Prostate gland (tissue), 2 donors: ENCODE results near the gene CTIF. TPM values are rescaled to one million over a fixed set of nuclear protein-coding genes. Genes with fewer than 3 reads are reported as not detected.

ENCODE experiments used
- DNase-seq: peaks from one replicate; pipeline ENCODE4 v3.0.0-alpha.2; 2019; ENCODE audit warnings: low spot score
- H3K27ac ChIP-seq, 2 donors: fragments of 200-600 bp; sonication (generic); 2 replicates each; pipeline ENCODE4 v1.5.1; 2017 to 2019
- H3K27me3 ChIP-seq: fragments of 200-600 bp; sonication (generic); replicated peaks from 2 replicates; pipeline ENCODE4 v1.5.1; 2019; ENCODE audit not compliant: insufficient read depth
- H3K36me3 ChIP-seq, 2 donors: fragments of 200-600 bp; sonication (generic); 1 replicate in 1 of 2; 2 replicates in 1 of 2; pipeline versions ENCODE4 v1.5.1 to v1.8.1; 2017 to 2019
- H3K4me1 ChIP-seq: fragments of 200-600 bp; sonication (generic); replicated peaks from 2 replicates; pipeline ENCODE4 v1.5.1; 2019
- H3K4me3 ChIP-seq, 2 donors: fragments of 200-600 bp; sonication (generic); 2 replicates each; pipeline ENCODE4 v1.5.1; 2017 to 2019
- H3K9me3 ChIP-seq: fragments of 200-600 bp; sonication (generic); 2 replicates; pipeline ENCODE4 v1.5.1; 2017
- CTCF ChIP-seq, 4 experiments: fragments of 200-600 bp in 2 of 4; fragments of 450-650 bp in 2 of 4; sonication (generic) in 2 of 4; IDR thresholded peaks; 1 replicate in 3 of 4; 2 replicates in 1 of 4; pipeline ENCODE4 v1.5.1; 2016 to 2019; ENCODE audit warnings: antibody characterized with exemption in 4 of 4, mild to moderate bottlenecking in 2 of 4, moderate library complexity in 2 of 4
- POLR2A ChIP-seq: fragments of 450-650 bp; IDR thresholded peaks from one replicate; pipeline ENCODE4 v1.6.1; 2016; ENCODE audit warnings: antibody characterized with exemption, mild to moderate bottlenecking
- POLR2AphosphoS5 ChIP-seq: sonication (generic); formaldehyde crosslinking; IDR thresholded peaks from one replicate; pipeline ENCODE4 v1.6.1; 2017; ENCODE audit warnings: antibody characterized with exemption
- WGBS: methylation state at CpG from one replicate; pipeline ENCODE4 v1.1.5; 2018; 5-methylcytosine and 5-hydroxymethylcytosine counted together
- intact Hi-C: fragments of 100-400 bp; cut with DNase I; formaldehyde crosslinking; loops from one replicate; pipeline ENCODE4 v1.14.2; 2022
- total RNA-seq, 2 donors: library from RNA; depleted of rRNA; stranded (reverse); fragments of >200 nt; gene quantifications; one replicate each; pipeline ENCODE4 v1.1.0, GENCODE V29; 2016

The CTIF gene
- total RNA-seq, 2 donors from 2014 or later = 8.1 to 57.9 TPM

- DNase-seq = no peak
- Histone ChIP-seq H3K4me3 (no peak overlapping the region), H3K9me3 (no peaks in the 10 kb centered on the region), H3K4me1 (no peaks in the 10 kb centered on the region), H3K36me3 (no peaks in the 10 kb centered on the region), H3K27me3 (no peaks in the 10 kb centered on the region), H3K27ac (no peak overlapping the region)
- intact Hi-C loops = no loop called here
- TF ChIP-seq CTCF (IDR thresholded peaks at IDR 0.05) = no peak
- TF ChIP-seq POLR2A = no peak
- TF ChIP-seq POLR2AphosphoS5 = no peak
- WGBS = 96% methylated on average over 5 of the region's 5 CpGs
Measured at GRCh38 chr18:48723016-48723415, 184.2 kb downstream of the CTIF start.

DNA sequence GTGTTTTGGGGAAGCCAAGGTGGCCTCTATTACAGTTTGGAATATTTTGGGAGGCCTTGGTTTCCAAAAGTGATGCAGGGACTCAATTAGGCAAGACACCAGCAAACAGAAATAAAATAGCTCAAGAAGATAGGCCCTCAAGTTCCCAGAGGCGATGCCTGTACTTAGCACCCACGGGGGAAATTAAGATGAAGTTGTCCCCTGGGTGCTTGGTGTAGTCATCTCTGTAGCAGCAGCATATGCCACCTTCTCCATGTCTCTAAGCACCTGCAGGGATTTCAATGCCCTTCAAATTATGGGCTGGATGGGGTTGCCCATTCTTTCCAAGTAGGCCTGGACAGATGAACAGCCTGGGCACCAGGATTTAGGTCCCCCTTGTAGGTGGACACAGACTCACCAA, 185.0 kb downstream of the CTIF start:
- no peak for DNase-seq
- 94% methylated on average over 2 of the region's 2 CpGs for WGBS
- intact Hi-C loops = no loop called here
- Histone ChIP-seq H3K9me3 (no peaks in the 10 kb centered on the region), H3K27ac (no peak overlapping the region), H3K36me3 (no peaks in the 10 kb centered on the region), H3K27me3 (no peaks in the 10 kb centered on the region), H3K4me3 (no peak overlapping the region), H3K4me1 (no peaks in the 10 kb centered on the region)
- no peak for TF ChIP-seq CTCF (IDR thresholded peaks at IDR 0.05)
- no peak for TF ChIP-seq POLR2AphosphoS5
- TF ChIP-seq POLR2A = no peak

DNA sequence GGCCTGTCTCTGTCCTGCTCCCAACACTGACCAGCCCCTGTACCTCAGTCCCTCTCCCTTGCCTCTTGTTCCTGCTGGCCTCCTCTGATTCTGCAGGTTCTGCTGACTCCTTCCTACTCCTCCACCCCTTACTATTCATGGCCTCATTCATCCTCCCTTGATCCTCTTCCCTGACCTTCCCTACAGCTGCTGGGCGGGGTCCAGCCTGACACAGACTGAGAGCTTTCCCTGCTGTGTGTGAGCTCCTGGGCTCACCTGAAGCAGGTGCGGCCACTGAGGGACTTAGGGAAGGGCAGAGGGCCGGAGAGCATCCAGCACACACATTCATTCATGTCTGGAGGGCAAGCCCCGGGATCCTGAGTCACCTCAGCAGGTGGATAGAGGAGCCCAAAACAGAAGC, 185.6 kb downstream of the CTIF start:
- intact Hi-C loops = no loop called here
- no peak overlapping the region for H3K4me3 ChIP-seq
- no peak overlapping the region for H3K27ac ChIP-seq
- no peak for DNase-seq
- H3K4me1 ChIP-seq = no peaks in the 10 kb centered on the region
- WGBS = 93% methylated on average over 4 of the region's 4 CpGs
- TF ChIP-seq POLR2A = no peak
- no peak for TF ChIP-seq POLR2AphosphoS5
- TF ChIP-seq CTCF (IDR thresholded peaks at IDR 0.05) = no peak
- H3K27me3 ChIP-seq = no peaks in the 10 kb centered on the region
- no peaks in the 10 kb centered on the region for H3K9me3 ChIP-seq
- H3K36me3 ChIP-seq = no peaks in the 10 kb centered on the region

DNA sequence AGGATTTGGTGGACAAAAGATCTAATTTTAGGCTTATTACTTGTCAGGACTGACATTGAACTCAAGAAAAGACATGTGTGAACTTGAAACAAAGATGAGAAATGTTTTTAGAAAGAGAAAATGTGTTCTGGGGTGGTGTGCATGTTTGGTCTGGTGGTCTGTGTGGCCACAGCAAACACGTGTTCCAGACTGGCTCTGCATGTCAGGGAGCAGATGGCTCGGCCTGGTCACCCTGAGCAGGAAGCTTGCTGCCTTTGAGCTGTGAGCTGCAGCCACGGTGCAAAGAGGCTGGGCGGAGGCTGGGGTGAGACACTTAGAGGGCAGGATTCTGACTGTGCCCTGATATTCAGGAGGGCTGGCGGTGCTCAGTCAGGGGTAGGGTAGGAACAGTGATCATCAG, 186.1 kb downstream of the CTIF start:
- no peak overlapping the region for H3K27ac ChIP-seq
- no peaks in the 10 kb centered on the region for H3K9me3 ChIP-seq
- intact Hi-C loops = no loop called here
- H3K36me3 ChIP-seq = no peaks in the 10 kb centered on the region
- TF ChIP-seq POLR2A (no peak), CTCF (IDR thresholded peaks at IDR 0.05) (no peak), POLR2AphosphoS5 (no peak)
- no peaks in the 10 kb centered on the region for H3K27me3 ChIP-seq
- H3K4me3 ChIP-seq = no peak overlapping the region
- no peak for DNase-seq
- H3K4me1 ChIP-seq = no peaks in the 10 kb centered on the region
- WGBS = 71% methylated on average over 5 of the region's 5 CpGs

GRCh38 chr18:48725562-48725961, 186.7 kb downstream of the CTIF start:
- intact Hi-C loops = no loop called here
- no peak for TF ChIP-seq POLR2AphosphoS5
- TF ChIP-seq CTCF (IDR thresholded peaks at IDR 0.05) = no peak
- H3K36me3 ChIP-seq = no peaks in the 10 kb centered on the region
- H3K9me3 ChIP-seq = no peaks in the 10 kb centered on the region
- no peaks in the 10 kb centered on the region for H3K4me1 ChIP-seq
- H3K27me3 ChIP-seq = no peaks in the 10 kb centered on the region
- no peak overlapping the region for H3K27ac ChIP-seq
- H3K4me3 ChIP-seq = no peak overlapping the region
- DNase-seq = no peak
- WGBS = 93% methylated on average over 3 of the region's 3 CpGs
